Measurements from ENCODE around the gene C10orf67.
"Not testable (repeated sequence)": the region's sequence is repeated elsewhere in the genome, so short reads cannot be mapped to it uniquely, and the experiment has no call there.

Gene C10orf67

GRCh38 chr10:23319835-23320234, 24.8 kb downstream of the C10orf67 start:
- DNase-seq = no peak

GRCh38 chr10:23318359-23318758, 26.2 kb downstream of the C10orf67 start:
- DNase-seq = no peak

- DNase-seq = no peak
These were observed 27.2 kb downstream of the C10orf67 start for GRCh38 chr10:23317416-23317815.

GRCh38 chr10:23316406-23316805, 28.2 kb downstream of the C10orf67 start:
- no peak for DNase-seq

GRCh38 chr10:23315966-23316365, 28.6 kb downstream of the C10orf67 start:
- no peak for DNase-seq

GRCh38 chr10:23314835-23315239, 29.8 kb downstream of the C10orf67 start:
- DNase-seq = peak; percentile 61

GRCh38 chr10:23311034-23311433, 33.6 kb downstream of the C10orf67 start:
- no peak for DNase-seq

GRCh38 chr10:23310404-23310803, 34.2 kb downstream of the C10orf67 start:
- DNase-seq = no peak

GRCh38 chr10:23299961-23300360, 44.6 kb downstream of the C10orf67 start:
- DNase-seq = not testable (repeated sequence)

GRCh38 chr10:23294638-23295247, 49.9 kb downstream of the C10orf67 start:
- no peak for DNase-seq

GRCh38 chr10:23293973-23294590, 50.5 kb downstream of the C10orf67 start:
- peak; percentile 8 for DNase-seq

GRCh38 chr10:23293145-23293724, 51.4 kb downstream of the C10orf67 start:
- DNase-seq = peak; percentile 65

- no peak for DNase-seq
These were observed 52.9 kb downstream of the C10orf67 start for GRCh38 chr10:23291551-23292334.

- DNase-seq = no peak
These were observed 59.8 kb downstream of the C10orf67 start for GRCh38 chr10:23284674-23285335.

- DNase-seq = no peak
These were observed 60.4 kb downstream of the C10orf67 start for GRCh38 chr10:23284155-23284554.

- DNase-seq = no peak
These were observed 60.9 kb downstream of the C10orf67 start for GRCh38 chr10:23283680-23284079.

- DNase-seq = no peak
These were observed 63.6 kb downstream of the C10orf67 start for GRCh38 chr10:23281044-23281433.

- DNase-seq = no peak
These were observed 64.1 kb downstream of the C10orf67 start for GRCh38 chr10:23280419-23281043.

GRCh38 chr10:23275355-23275754, 69.2 kb downstream of the C10orf67 start:
- DNase-seq = no peak

GRCh38 chr10:23274179-23274578, 70.4 kb downstream of the C10orf67 start:
- DNase-seq = not testable (repeated sequence)

- DNase-seq = no peak
These were observed 74.1 kb downstream of the C10orf67 start for GRCh38 chr10:23270531-23270930.

GRCh38 chr10:23263441-23264164, 81.0 kb downstream of the C10orf67 start:
- no peak for DNase-seq

Measured in activated CD4-positive, alpha-beta T cell treated with anti-CD3 and anti-CD28 coated beads for 48 hours (primary cell).